Astrocyte (in vitro differentiated cells and primary cell): Measurements from ENCODE around the gene HSPA4. TPM values are rescaled to one million over a fixed set of nuclear protein-coding genes. Genes with fewer than 3 reads are reported as not detected.

Experiments
- DNase-seq: peaks from one replicate; pipeline ENCODE4 v3.0.0-alpha.2; 2010; ENCODE audit warnings: low read depth
- FAIRE-seq: peaks from 2 replicates; lab custom pipeline; 2011; peaks lifted over from hg19 to GRCh38; lab: Jason Lieb, UNC
- H2AFZ ChIP-seq: 2 replicates; pipeline ENCODE4 v1.6.0; 2012; ENCODE audit warnings: low read depth, low read length, inconsistent platforms
- H3K27ac ChIP-seq: 2 replicates; pipeline ENCODE4 v1.5.1; 2011; ENCODE audit warnings: low read depth, low read length, inconsistent platforms
- H3K27me3 ChIP-seq: 2 replicates; pipeline ENCODE4 v1.6.0; 2011; ENCODE audit warnings: low read length, inconsistent platforms; ENCODE audit not compliant: insufficient read depth
- H3K36me3 ChIP-seq: 2 replicates; pipeline ENCODE4 v1.5.1; 2011; ENCODE audit warnings: low read length, inconsistent platforms; ENCODE audit not compliant: insufficient read depth
- H3K4me1 ChIP-seq: 2 replicates; pipeline ENCODE4 v1.5.1; 2011; ENCODE audit warnings: low read length, inconsistent platforms; ENCODE audit not compliant: insufficient read depth
- H3K4me2 ChIP-seq: 2 replicates; pipeline ENCODE4 v1.6.0; 2012; ENCODE audit warnings: low read length, inconsistent platforms
- H3K4me3 ChIP-seq: 2 replicates; pipeline ENCODE4 v1.5.1; 2011; ENCODE audit warnings: low read depth, mild to moderate bottlenecking, low read length, inconsistent platforms; ENCODE audit not compliant: insufficient read depth
- H3K79me2 ChIP-seq: 2 replicates; pipeline ENCODE4 v1.6.0; 2012; ENCODE audit warnings: mild to moderate bottlenecking, low read length, inconsistent platforms; ENCODE audit not compliant: insufficient read depth
- H3K9ac ChIP-seq: 2 replicates; pipeline ENCODE4 v1.6.0; 2012; ENCODE audit warnings: mild to moderate bottlenecking, low read length, inconsistent platforms
- H3K9me3 ChIP-seq: 2 replicates; pipeline ENCODE4 v1.5.1; 2012; ENCODE audit warnings: low read depth, mild to moderate bottlenecking, low read length, inconsistent platforms; ENCODE audit not compliant: insufficient read depth
- H4K20me1 ChIP-seq: 2 replicates; pipeline ENCODE4 v1.6.0; 2012; ENCODE audit warnings: low read length, inconsistent platforms; ENCODE audit not compliant: insufficient read depth
- H3K27ac Mint-ChIP-seq: one replicate; pipeline ENCODE4 v1.8.0; 2021; ENCODE audit warnings: mild to moderate bottlenecking, mixed read lengths; ENCODE audit not compliant: unreplicated experiment
- H3K27me3 Mint-ChIP-seq: one replicate; pipeline ENCODE4 v1.8.0; 2021; ENCODE audit warnings: low read depth, mixed read lengths; ENCODE audit not compliant: unreplicated experiment
- H3K36me3 Mint-ChIP-seq: one replicate; pipeline ENCODE4 v1.8.0; 2021; ENCODE audit warnings: low read depth, mixed read lengths; ENCODE audit not compliant: unreplicated experiment
- H3K4me1 Mint-ChIP-seq: one replicate; pipeline ENCODE4 v1.8.0; 2021; ENCODE audit warnings: low read depth, mixed read lengths; ENCODE audit not compliant: unreplicated experiment
- H3K4me3 Mint-ChIP-seq: one replicate; pipeline ENCODE4 v1.8.0; 2021; ENCODE audit warnings: mild to moderate bottlenecking, moderate library complexity, mixed read lengths; ENCODE audit not compliant: unreplicated experiment
- H3K9me3 Mint-ChIP-seq: one replicate; pipeline ENCODE4 v1.8.0; 2021; ENCODE audit warnings: mild to moderate bottlenecking, mixed read lengths; ENCODE audit not compliant: unreplicated experiment
- EZH2 ChIP-seq: IDR thresholded peaks from 2 replicates; pipeline ENCODE4 v1.6.1; 2012; ENCODE audit warnings: mild to moderate bottlenecking, low read length, inconsistent platforms; ENCODE audit not compliant: insufficient read depth
- total RNA-seq: library from RNA; stranded (reverse); gene quantifications from 2 replicates; pipeline ENCODE4 v1.2.1, GENCODE V29; 2021
- TF ChIP-seq, protein P1 (sequence below): IDR thresholded peaks from 2 replicates; pipeline ENCODE4 v1.5.1; 2011; ENCODE audit warnings: low read depth, mild to moderate bottlenecking, inconsistent platforms, low read length, moderate library complexity; ENCODE audit not compliant: insufficient read depth

HSPA4 gene
- total RNA-seq, 1 donor from 2014 or later = 210 TPM

DNA sequence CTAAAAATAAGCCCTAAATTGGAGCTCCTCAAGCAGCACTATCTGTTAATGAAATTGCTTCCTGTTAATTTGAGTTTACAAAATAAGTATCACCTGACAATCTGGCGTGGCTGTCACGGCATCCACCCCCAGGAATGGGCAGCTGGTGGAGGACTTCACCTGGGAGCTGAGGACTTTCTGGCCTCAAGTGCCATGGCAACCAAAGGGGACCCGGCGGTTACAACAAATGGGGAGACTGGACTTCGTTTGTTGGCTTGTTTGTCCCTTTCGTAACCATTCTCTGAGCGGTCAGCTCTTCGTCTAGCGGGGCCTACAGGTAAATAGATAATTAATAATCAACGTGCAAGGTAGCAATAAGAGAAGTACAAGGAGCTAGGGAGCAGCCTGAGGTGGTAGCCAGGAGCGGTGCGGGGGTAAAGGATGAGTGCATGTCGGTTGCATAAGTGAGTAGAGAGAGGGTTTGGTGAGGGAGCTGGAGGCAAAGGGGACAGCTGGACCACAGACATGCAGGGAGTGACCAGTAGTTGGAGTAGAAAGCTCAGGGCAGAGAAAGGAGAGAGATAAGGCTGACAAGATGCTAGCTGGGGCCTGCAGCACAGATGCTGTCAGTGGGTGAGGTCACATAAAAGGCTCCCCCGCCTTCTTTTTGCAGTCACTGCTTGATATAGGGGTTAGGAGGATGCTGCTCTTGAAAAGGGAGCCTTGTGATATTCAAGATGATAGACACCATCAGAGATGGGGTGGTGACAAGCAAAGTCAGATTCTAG lies 62.5 kb downstream of the HSPA4 start:
- H3K4me1 Mint-ChIP-seq = peaks cover 10% of the 10 kb centered on the region
- FAIRE-seq = no peak

DNA sequence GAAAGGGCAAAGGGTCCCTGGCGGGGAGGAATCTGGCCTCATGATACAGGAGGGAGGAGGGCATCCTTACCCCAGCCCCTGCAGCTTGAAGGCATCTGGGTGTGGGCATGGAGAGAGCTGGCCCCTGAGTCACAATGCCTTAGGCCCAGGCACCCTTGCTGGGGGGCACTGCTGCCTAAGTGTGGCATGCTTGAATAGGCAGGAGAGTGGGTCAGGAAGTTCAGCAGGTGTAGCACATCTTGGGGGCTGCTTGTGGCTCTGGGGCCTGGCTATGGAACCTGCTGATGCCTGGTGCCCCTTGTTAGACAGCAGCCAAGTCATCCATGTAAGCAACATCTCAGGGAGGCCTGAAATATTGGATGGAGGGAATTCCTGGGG lies 63.1 kb downstream of the HSPA4 start:
- Histone ChIP-seq H3K79me2 (no peaks in the 10 kb centered on the region), H3K9ac (no peak overlapping the region), H3K9me3 (no peaks in the 10 kb centered on the region), H3K4me1 (peaks cover 14% of the 10 kb centered on the region), H4K20me1 (no peaks in the 10 kb centered on the region), H3K4me2 (no peak overlapping the region), H3K27me3 (no peaks in the 10 kb centered on the region), H3K27ac (no peak overlapping the region), H3K36me3 (no peaks in the 10 kb centered on the region), H2AFZ (no peak overlapping the region), H3K4me3 (no peak overlapping the region)
- Mint-ChIP-seq H3K36me3 (no peaks in the 10 kb centered on the region), H3K4me3 (no peak overlapping the region), H3K9me3 (peaks cover 2% of the 10 kb centered on the region), H3K27me3 (peaks cover 14% of the 10 kb centered on the region), H3K4me1 (peaks cover 8% of the 10 kb centered on the region), H3K27ac (no peak overlapping the region)
- no peak for TF ChIP-seq EZH2
- TF ChIP-seq, protein P1, sequence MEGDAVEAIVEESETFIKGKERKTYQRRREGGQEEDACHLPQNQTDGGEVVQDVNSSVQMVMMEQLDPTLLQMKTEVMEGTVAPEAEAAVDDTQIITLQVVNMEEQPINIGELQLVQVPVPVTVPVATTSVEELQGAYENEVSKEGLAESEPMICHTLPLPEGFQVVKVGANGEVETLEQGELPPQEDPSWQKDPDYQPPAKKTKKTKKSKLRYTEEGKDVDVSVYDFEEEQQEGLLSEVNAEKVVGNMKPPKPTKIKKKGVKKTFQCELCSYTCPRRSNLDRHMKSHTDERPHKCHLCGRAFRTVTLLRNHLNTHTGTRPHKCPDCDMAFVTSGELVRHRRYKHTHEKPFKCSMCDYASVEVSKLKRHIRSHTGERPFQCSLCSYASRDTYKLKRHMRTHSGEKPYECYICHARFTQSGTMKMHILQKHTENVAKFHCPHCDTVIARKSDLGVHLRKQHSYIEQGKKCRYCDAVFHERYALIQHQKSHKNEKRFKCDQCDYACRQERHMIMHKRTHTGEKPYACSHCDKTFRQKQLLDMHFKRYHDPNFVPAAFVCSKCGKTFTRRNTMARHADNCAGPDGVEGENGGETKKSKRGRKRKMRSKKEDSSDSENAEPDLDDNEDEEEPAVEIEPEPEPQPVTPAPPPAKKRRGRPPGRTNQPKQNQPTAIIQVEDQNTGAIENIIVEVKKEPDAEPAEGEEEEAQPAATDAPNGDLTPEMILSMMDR = no peak
- DNase-seq (no peak), FAIRE-seq (no peak)

More for the DNA sequence above, 62.5 kb downstream of the HSPA4 start:
- Histone ChIP-seq H2AFZ (no peak overlapping the region), H3K9me3 (no peaks in the 10 kb centered on the region), H3K79me2 (no peaks in the 10 kb centered on the region), H3K4me2 (no peak overlapping the region), H3K27me3 (no peaks in the 10 kb centered on the region), H3K36me3 (no peaks in the 10 kb centered on the region), H4K20me1 (no peaks in the 10 kb centered on the region), H3K27ac (no peak overlapping the region), H3K9ac (no peak overlapping the region), H3K4me1 (peaks cover 14% of the 10 kb centered on the region), H3K4me3 (no peak overlapping the region)
- H3K9me3 Mint-ChIP-seq = peaks cover 2% of the 10 kb centered on the region
- DNase-seq = no peak
- no peak overlapping the region for H3K27ac Mint-ChIP-seq
- TF ChIP-seq, protein P1 = no peak
- TF ChIP-seq EZH2 = no peak
- no peak overlapping the region for H3K4me3 Mint-ChIP-seq
- no peaks in the 10 kb centered on the region for H3K36me3 Mint-ChIP-seq
- H3K27me3 Mint-ChIP-seq = peaks cover 14% of the 10 kb centered on the region

DNA sequence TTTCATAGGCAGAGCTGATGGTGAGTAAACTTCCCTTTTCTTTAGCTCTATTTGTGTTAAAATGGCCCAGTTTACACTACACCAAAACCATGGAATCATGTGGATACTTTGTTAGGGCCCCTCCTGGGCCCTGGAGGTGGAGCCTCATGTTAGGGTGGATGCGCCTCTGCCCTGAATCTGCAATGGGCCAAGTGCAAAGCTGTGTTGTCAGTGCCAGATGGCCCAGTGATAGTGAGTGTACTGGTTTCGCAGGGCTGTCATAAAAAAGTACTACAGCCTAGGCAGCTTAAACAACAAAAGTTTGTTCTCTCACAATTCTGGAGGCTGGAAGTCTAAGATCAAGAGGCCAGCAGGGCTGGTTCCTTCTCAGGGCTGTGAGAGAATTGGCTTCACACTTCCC lies 64.8 kb downstream of the HSPA4 start:
- no peak overlapping the region for H3K27ac Mint-ChIP-seq
- no peaks in the 10 kb centered on the region for H4K20me1 ChIP-seq
- FAIRE-seq (no peak), DNase-seq (no peak)
- H3K27ac ChIP-seq = no peak overlapping the region
- H3K9ac ChIP-seq = no peak overlapping the region
- H2AFZ ChIP-seq = no peak overlapping the region
- H3K36me3 ChIP-seq = no peaks in the 10 kb centered on the region
- no peak overlapping the region for H3K4me3 ChIP-seq
- no peak overlapping the region for H3K4me3 Mint-ChIP-seq
- H3K9me3 Mint-ChIP-seq = peaks cover 2% of the 10 kb centered on the region
- H3K4me1 ChIP-seq = peaks cover 10% of the 10 kb centered on the region
- no peaks in the 10 kb centered on the region for H3K79me2 ChIP-seq
- H3K4me2 ChIP-seq = no peak overlapping the region
- TF ChIP-seq, protein P1 = no peak
- no peak for TF ChIP-seq EZH2
- no peaks in the 10 kb centered on the region for H3K36me3 Mint-ChIP-seq
- H3K27me3 Mint-ChIP-seq = peaks cover 14% of the 10 kb centered on the region
- H3K4me1 Mint-ChIP-seq = peaks cover 12% of the 10 kb centered on the region
- H3K9me3 ChIP-seq = no peaks in the 10 kb centered on the region
- H3K27me3 ChIP-seq = no peaks in the 10 kb centered on the region
